IMR-90 (cell line): ENCODE data around the gene DOCK10.

ENCODE experiments used
- BHLHE40 ChIP-seq: fragments of 150-350 bp; IDR thresholded peaks from 2 replicates; pipeline ENCODE4 v1.6.1; 2016; ENCODE audit warnings: mild to moderate bottlenecking, low read depth, low read length
- CEBPB ChIP-seq: IDR thresholded peaks from 2 replicates; pipeline ENCODE4 v1.6.1; 2012; ENCODE audit warnings: low read depth, low read length, improper control_type of control experiment
- CTCF ChIP-seq: conservative IDR thresholded peaks from 2 replicates; pipeline ENCODE4 v1.5.1; 2012; ENCODE audit warnings: mild to moderate bottlenecking, low read depth, low read length, improper control_type of control experiment
- ELK1 ChIP-seq: fragments of 150-350 bp; IDR thresholded peaks from 2 replicates; pipeline ENCODE4 v1.6.1; 2016; ENCODE audit warnings: low read depth, mild to moderate bottlenecking, low read length, moderate library complexity, borderline replicate concordance
- FOS ChIP-seq: fragments of 150-350 bp; IDR thresholded peaks from 2 replicates; pipeline ENCODE4 v1.6.1; 2016; ENCODE audit warnings: low read depth, low read length
- MAZ ChIP-seq: IDR thresholded peaks from 2 replicates; pipeline ENCODE4 v1.6.1; 2012; ENCODE audit warnings: low read depth, mild to moderate bottlenecking, low read length, improper control_type of control experiment, moderate library complexity, borderline replicate concordance
- MXI1 ChIP-seq: IDR thresholded peaks from 2 replicates; pipeline ENCODE4 v1.6.1; 2012; ENCODE audit warnings: low read depth, mild to moderate bottlenecking, low read length, moderate library complexity, borderline replicate concordance
- NFE2L2 ChIP-seq: fragments of 150-350 bp; IDR thresholded peaks from 2 replicates; pipeline ENCODE4 v1.6.1; 2016; ENCODE audit warnings: low read depth, mild to moderate bottlenecking, low read length
- POLR2A ChIP-seq: IDR thresholded peaks from 2 replicates; pipeline ENCODE4 v1.6.1; 2012; ENCODE audit warnings: mild to moderate bottlenecking, low read depth, low read length
- RAD21 ChIP-seq: IDR thresholded peaks from 2 replicates; pipeline ENCODE4 v1.6.1; 2012; ENCODE audit warnings: low read length, improper control_type of control experiment
- RFX5 ChIP-seq: IDR thresholded peaks from 2 replicates; pipeline ENCODE4 v1.8.0; 2012; ENCODE audit warnings: low read depth, mild to moderate bottlenecking, low read length, moderate library complexity
- SMC3 ChIP-seq: fragments of 150-350 bp; IDR thresholded peaks from 2 replicates; pipeline ENCODE4 v1.6.1; 2016; ENCODE audit warnings: low read depth, mild to moderate bottlenecking, antibody characterized with exemption, low read length, moderate library complexity
- USF2 ChIP-seq: fragments of 150-350 bp; IDR thresholded peaks from 2 replicates; pipeline ENCODE4 v1.6.1; 2017; ENCODE audit warnings: mild to moderate bottlenecking, antibody characterized with exemption, low read length, low read depth

- no peak for TF ChIP-seq CTCF
- no peak for TF ChIP-seq USF2
- no peak for TF ChIP-seq POLR2A
- no peak for TF ChIP-seq BHLHE40
- no peak for TF ChIP-seq MAZ
- TF ChIP-seq RAD21, result no peak
- TF ChIP-seq SMC3, result no peak
- TF ChIP-seq ELK1, result no peak
- TF ChIP-seq RFX5, result no peak
- no peak for TF ChIP-seq CEBPB
- TF ChIP-seq MXI1, result no peak
- no peak for TF ChIP-seq FOS
- TF ChIP-seq NFE2L2, result no peak
These were observed 284.2 kb downstream of the DOCK10 start for GRCh38 chr2:224757934-224758548.
